CD8-positive, alpha-beta memory T cell (primary cell): ENCODE data around the gene P2RX6. TPM values are rescaled to one million over a fixed set of nuclear protein-coding genes. Genes with fewer than 3 reads are reported as not detected.
A peak's percentile ranks its signal among the peaks of the same experiment; 100 is the strongest.

Experiments
- CTCF ChIA-PET: fragments of 350-600 bp; sonication (Branson Sonifier 250); formaldehyde crosslinking; loops from one replicate; lab custom pipeline; 2021; ENCODE audit warnings: antibody characterized with exemption; lab: Charles Lee
- POLR2A ChIA-PET: fragments of 350-600 bp; sonication (Branson Sonifier 250); formaldehyde crosslinking; loops from one replicate; lab custom pipeline; 2021; ENCODE audit warnings: antibody characterized with exemption; lab: Charles Lee
- DNase-seq, 5 donors: peaks; one replicate each; pipeline versions ENCODE4 v3.0.0 to v3.0.0-alpha.2; 2020 to 2022; ENCODE audit warnings: mixed read lengths in 1 of 5
- H3K27ac ChIP-seq: one replicate; pipeline ENCODE4 v1.7.0; 2013; ENCODE audit warnings: low read depth, mild to moderate bottlenecking, low read length, moderate library complexity
- H3K27me3 ChIP-seq: 2 replicates; pipeline ENCODE4 v1.7.0; 2013; ENCODE audit warnings: low read length, mild to moderate bottlenecking; ENCODE audit not compliant: insufficient read depth, poor library complexity, severe bottlenecking
- H3K36me3 ChIP-seq: 2 replicates; pipeline ENCODE4 v1.7.0; 2013; ENCODE audit warnings: mild to moderate bottlenecking, low read length, moderate library complexity; ENCODE audit not compliant: insufficient read depth
- H3K4me1 ChIP-seq: 2 replicates; pipeline ENCODE4 v1.7.0; 2013; ENCODE audit warnings: mild to moderate bottlenecking, low read length, moderate library complexity; ENCODE audit not compliant: insufficient read depth
- H3K4me3 ChIP-seq: 2 replicates; pipeline ENCODE4 v1.7.0; 2013; ENCODE audit warnings: mild to moderate bottlenecking, low read length
- H3K9me3 ChIP-seq: 2 replicates; pipeline ENCODE4 v1.7.0; 2013; ENCODE audit warnings: mild to moderate bottlenecking, low read length
- H3K27ac Mint-ChIP-seq, 8 donors: one replicate each; pipeline ENCODE4 v1.8.0; 2020 to 2021; ENCODE audit warnings: mixed read lengths in 8 of 8, mild to moderate bottlenecking in 6 of 8, inconsistent platforms in 3 of 8, moderate library complexity in 3 of 8
- H3K27me3 Mint-ChIP-seq, 2 donors: one replicate each; pipeline ENCODE4 v1.8.0; 2020 to 2021; ENCODE audit warnings: mixed read lengths in 2 of 2, mild to moderate bottlenecking in 1 of 2, moderate library complexity in 1 of 2
- H3K36me3 Mint-ChIP-seq, 3 donors: one replicate each; pipeline ENCODE4 v1.8.0; 2020 to 2021; ENCODE audit warnings: mixed read lengths in 3 of 3, inconsistent platforms in 1 of 3, mild to moderate bottlenecking in 1 of 3
- H3K4me1 Mint-ChIP-seq, 3 donors: one replicate each; pipeline ENCODE4 v1.8.0; 2020 to 2021; ENCODE audit warnings: mixed read lengths in 3 of 3, inconsistent platforms in 1 of 3, mild to moderate bottlenecking in 1 of 3
- H3K4me3 Mint-ChIP-seq, 7 donors: one replicate each; pipeline ENCODE4 v1.8.0; 2020 to 2021; ENCODE audit warnings: mixed read lengths in 7 of 7, mild to moderate bottlenecking in 6 of 7, moderate library complexity in 4 of 7, inconsistent platforms in 2 of 7
- H3K9me3 Mint-ChIP-seq, 5 donors: one replicate each; pipeline ENCODE4 v1.8.0; 2020 to 2022; ENCODE audit warnings: mixed read lengths in 5 of 5, mild to moderate bottlenecking in 3 of 5, moderate library complexity in 2 of 5, inconsistent platforms in 1 of 5
- polyA plus RNA-seq: library from polyadenylated mRNA; unstranded; fragments of 300-500 nt; fragmentation: Illumina TruSeq; gene quantifications from one replicate; pipeline ENCODE4 v1.2.3, GENCODE V29; 2021
- total RNA-seq, 2 experiments: library from RNA; stranded (reverse); gene quantifications; one replicate each; pipeline ENCODE4 v1.2.3, GENCODE V29; 2021

Gene P2RX6
- total and polyA plus RNA-seq, 3 experiments from 2014 or later: 0.24 to 0.35 (median 0.33) TPM

DNA sequence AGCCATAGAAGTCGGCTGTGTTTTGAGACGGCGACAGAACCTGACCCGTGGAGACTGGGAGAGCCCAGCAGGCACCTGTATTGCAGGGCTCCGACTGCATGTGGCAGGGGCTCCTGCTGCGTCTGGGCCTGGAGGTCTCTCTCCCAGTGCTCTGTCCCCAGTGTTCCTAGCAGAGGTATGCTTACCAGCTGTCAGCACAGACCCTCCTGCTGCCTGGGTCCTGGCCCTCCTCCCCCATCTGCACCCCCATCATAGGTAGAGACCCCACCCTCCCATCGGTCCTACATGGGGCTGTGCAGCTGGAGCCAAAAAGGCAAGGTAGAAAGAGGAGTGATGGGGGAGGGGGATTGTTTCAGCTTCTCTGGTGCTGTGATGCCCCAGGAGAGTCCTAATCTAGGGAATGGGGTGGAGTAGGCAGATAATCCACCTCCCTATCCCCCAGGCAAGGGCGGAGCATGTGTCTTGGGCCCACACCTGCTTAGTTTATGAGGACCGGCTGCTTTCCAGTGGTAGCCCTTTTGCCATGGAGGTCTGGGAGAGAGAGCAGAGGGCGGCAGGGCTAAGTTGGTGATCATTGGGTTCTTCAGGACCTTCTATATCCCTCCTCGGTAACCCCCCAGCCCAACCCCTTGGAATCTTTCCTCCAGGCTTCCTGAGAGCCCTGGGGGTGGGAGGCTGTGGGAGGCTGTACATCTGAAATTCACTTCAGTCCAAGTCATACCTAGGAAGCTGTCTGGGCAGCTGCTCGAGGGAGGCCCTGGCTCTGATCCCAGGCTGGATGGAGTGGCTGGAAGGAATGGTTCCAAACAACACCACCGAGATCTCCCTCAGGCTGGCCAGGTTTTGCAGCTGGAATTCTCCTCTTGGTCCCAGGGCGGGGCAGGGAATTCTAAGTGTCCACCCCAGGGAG lies 12.1 kb downstream of the P2RX6 start:
- no peak for DNase-seq
- CTCF ChIA-PET: no interaction called here

DNA sequence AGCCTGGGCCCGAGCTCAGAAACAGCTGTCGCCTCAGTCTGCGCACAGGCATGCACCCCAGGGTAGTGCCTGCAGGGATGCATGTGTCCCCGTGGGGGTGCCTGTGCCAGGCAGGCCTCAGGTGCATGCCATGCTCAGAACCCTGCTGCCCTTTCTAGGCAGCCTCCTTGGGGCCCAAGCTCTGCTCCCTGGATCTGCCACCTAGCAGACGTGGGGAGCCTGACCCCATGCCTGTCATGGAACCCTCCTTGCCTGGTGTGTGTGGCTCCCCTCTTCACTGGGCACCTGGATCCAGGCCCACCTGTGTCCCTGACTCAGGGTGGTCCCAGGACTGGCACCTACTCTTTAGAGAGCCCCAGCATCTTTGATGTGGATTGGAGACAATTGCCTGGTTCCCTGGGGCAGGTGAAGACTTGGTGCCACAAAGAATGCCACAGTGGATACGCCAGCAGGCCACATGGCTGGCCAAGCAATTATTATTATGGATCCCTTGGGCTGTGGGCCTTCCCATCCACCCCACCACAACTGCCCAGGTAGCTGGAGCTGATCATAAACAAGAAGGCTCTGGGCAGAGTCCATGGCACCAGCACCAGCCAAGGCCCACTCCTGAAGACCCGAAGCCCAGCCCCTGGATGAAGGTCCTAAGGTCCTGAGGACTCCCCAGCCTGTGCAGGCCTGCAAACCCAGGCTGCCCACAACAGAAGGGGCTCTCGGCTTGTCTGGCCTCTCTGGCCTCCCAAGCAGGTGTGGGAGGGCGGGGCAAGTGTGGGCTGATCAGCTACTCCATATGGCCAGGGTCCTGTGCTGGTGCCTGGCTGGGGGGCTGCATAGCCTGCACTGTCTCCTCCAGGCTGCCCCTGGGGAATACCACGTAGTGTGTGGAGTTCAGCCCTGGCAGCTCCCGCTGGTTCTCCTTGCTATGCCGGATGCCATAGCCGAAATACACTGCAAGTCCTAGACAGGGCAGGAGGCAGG lies 13.6 kb downstream of the P2RX6 start:
- Histone ChIP-seq H3K4me1 (peaks cover 12% of the 10 kb centered on the region), H3K27me3 (peaks cover 18% of the 10 kb centered on the region), H3K27ac (no peak overlapping the region), H3K9me3 (no peaks in the 10 kb centered on the region), H3K36me3 (no peaks in the 10 kb centered on the region), H3K4me3 (no peak overlapping the region)
- Mint-ChIP-seq H3K27me3 (peaks cover 23 to 25% of the 10 kb centered on the region in 2 donors), H3K4me3 (no peak overlapping the region), H3K4me1 (peaks cover 11 to 35% (median 12%) of the 10 kb centered on the region in 3 donors), H3K27ac (no peak overlapping the region), H3K36me3 (no peaks in the 10 kb centered on the region), H3K9me3 (no peaks in the 10 kb centered on the region)
- ChIA-PET POLR2A (no interaction called here), CTCF (no interaction called here)
- DNase-seq: no peak

More for the DNA sequence above, 12.1 kb downstream of the P2RX6 start:
- H3K27me3 ChIP-seq: peaks cover 11% of the 10 kb centered on the region
- peaks cover 12% of the 10 kb centered on the region for H3K4me1 ChIP-seq
- Mint-ChIP-seq H3K27ac (peak overlapping the region in 1 of 8 donors; percentile 82), H3K4me1 (peaks cover 11 to 29% (median 12%) of the 10 kb centered on the region in 3 donors), H3K36me3 (no peaks in the 10 kb centered on the region), H3K4me3 (no peak overlapping the region), H3K9me3 (no peaks in the 10 kb centered on the region), H3K27me3 (peaks cover 23% of the 10 kb centered on the region in 2 donors)
- no peaks in the 10 kb centered on the region for H3K36me3 ChIP-seq
- POLR2A ChIA-PET: no interaction called here
- H3K9me3 ChIP-seq: no peaks in the 10 kb centered on the region
- H3K27ac ChIP-seq: no peak overlapping the region
- no peak overlapping the region for H3K4me3 ChIP-seq

DNA sequence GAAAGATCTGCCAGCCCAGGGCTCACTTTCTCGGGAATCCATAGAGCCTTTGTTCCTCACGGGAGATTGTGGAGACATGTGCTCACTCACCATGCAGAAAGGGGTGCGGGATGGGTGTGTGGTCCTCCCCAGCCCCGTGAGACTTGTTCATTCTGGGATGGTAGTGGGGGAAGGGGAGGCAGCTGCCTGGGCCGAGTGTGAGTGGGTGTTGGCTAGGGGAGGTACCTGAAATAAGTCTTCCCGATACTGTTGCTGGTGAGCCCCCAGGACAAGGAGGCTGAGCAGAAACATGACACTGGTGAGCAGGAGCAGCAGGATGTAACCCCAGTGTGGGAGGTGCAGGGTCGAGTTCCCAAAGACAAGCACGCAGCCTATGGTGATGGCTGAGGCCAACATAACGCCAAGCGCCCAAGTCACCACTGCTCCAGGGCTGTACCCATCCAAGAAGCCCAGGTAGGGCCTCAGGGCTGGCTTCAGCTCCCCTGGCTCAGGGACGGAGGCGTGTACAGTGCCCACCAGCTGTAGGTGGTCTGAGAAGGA lies 14.6 kb downstream of the P2RX6 start:
- H3K9me3 Mint-ChIP-seq: no peaks in the 10 kb centered on the region
- no peaks in the 10 kb centered on the region for H3K9me3 ChIP-seq
- no peaks in the 10 kb centered on the region for H3K36me3 ChIP-seq
- no peak overlapping the region for H3K4me3 ChIP-seq
- H3K4me3 Mint-ChIP-seq: no peak overlapping the region
- H3K27me3 Mint-ChIP-seq: peaks cover 27 to 28% of the 10 kb centered on the region in 2 donors
- peaks cover 18% of the 10 kb centered on the region for H3K27me3 ChIP-seq
- no peaks in the 10 kb centered on the region for H3K36me3 Mint-ChIP-seq
- no peak for DNase-seq
- CTCF ChIA-PET: no interaction called here
- POLR2A ChIA-PET: no interaction called here
- no peak overlapping the region for H3K27ac Mint-ChIP-seq
- peaks cover 12% of the 10 kb centered on the region for H3K4me1 ChIP-seq
- peaks cover 11 to 35% (median 12%) of the 10 kb centered on the region in 3 donors for H3K4me1 Mint-ChIP-seq
- no peak overlapping the region for H3K27ac ChIP-seq

DNA sequence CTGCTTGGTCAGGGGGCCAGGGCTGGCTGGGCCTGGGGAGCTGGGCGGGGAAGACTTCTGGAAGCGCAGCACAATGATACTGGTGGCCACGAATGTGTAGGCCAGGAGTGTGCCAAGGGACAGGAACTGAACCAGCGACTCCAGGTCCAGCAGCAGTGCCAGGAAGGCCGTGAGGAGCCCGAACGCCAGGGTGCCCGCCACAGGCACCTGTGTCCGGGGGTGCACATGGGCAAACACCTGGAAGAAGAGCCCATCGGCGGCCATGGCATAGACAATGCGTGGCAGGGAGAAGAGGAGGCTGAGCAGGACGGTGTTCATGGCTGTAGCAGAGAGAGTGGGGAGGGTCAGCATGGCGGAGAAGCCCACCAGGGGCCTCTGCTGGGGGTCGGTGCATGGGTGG lies 15.1 kb downstream of the P2RX6 start:
- CTCF ChIA-PET: no interaction called here
- H3K4me1 Mint-ChIP-seq: peaks cover 9 to 33% (median 10%) of the 10 kb centered on the region in 3 donors
- H3K27me3 ChIP-seq: peaks cover 18% of the 10 kb centered on the region

DNA sequence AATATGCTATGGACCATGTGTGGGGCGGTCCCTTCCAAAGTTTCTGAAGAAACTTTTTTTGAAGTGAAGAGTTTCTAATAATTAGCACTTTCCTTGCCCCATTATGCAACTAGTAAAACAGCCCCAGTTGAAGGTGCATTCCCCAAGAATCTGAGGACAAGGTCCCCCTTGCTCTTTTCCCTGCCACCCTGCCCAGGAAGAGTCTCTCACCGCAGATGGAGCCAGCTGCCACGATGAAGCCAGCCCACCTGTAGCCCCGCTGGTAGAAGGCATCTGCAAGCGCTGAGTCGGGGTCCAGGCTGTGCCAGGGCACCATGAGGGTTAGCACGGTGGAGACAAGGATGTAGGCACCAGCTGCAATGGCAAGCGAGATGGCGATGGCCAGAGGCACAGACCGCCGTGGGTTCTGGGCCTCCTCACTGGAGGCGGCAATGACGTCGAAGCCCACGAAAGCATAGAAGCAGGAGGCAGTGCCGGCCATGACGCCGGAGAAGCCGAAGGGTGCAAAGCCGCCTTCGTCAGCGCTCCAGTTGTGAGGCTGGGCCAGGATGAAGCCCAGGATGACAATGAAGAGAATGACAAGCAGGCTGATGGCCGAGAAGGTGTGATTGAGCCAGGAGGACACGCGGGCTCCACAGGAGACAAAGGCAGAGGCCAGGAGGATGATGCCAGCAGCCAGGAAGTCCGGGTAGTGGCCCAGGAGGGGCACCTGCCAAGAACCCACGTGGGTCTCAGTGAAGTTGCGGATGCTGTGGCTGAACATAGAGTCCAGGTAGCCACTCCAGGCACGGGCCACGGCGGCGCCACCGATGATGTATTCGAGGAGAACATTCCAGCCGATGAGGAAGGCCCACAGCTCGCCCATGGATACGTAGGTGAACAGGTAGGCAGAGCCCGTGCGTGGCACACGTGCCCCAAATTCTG lies 15.9 kb downstream of the P2RX6 start:
- Histone ChIP-seq H3K27ac (no peak overlapping the region), H3K36me3 (no peaks in the 10 kb centered on the region), H3K27me3 (peaks cover 18% of the 10 kb centered on the region), H3K4me1 (peaks cover 2% of the 10 kb centered on the region), H3K4me3 (no peak overlapping the region), H3K9me3 (no peaks in the 10 kb centered on the region)
- DNase-seq: no peak
- H3K27ac Mint-ChIP-seq: peak overlapping the region in 2 of 8 donors; percentile 19 to 61
- ChIA-PET POLR2A (no interaction called here), CTCF (no interaction called here)
- peaks cover 3 to 24% (median 4%) of the 10 kb centered on the region in 3 donors for H3K4me1 Mint-ChIP-seq
- H3K9me3 Mint-ChIP-seq: no peaks in the 10 kb centered on the region
- H3K4me3 Mint-ChIP-seq: peak overlapping the region in 3 of 7 donors; percentile 32 to 60 (median 52)
- no peaks in the 10 kb centered on the region for H3K36me3 Mint-ChIP-seq
- peaks cover 27 to 32% of the 10 kb centered on the region in 2 donors for H3K27me3 Mint-ChIP-seq

More for the DNA sequence above, 15.1 kb downstream of the P2RX6 start:
- H3K27ac Mint-ChIP-seq: no peak overlapping the region
- Histone ChIP-seq H3K36me3 (no peaks in the 10 kb centered on the region), H3K27ac (no peak overlapping the region), H3K4me3 (no peak overlapping the region), H3K9me3 (no peaks in the 10 kb centered on the region), H3K4me1 (peaks cover 11% of the 10 kb centered on the region)
- POLR2A ChIA-PET: no interaction called here
- no peaks in the 10 kb centered on the region for H3K36me3 Mint-ChIP-seq
- H3K4me3 Mint-ChIP-seq: peak overlapping the region in 1 of 7 donors; percentile 8
- no peak for DNase-seq
- H3K9me3 Mint-ChIP-seq: no peaks in the 10 kb centered on the region
- H3K27me3 Mint-ChIP-seq: peaks cover 27 to 30% of the 10 kb centered on the region in 2 donors

- H3K36me3 Mint-ChIP-seq: no peaks in the 10 kb centered on the region
- H3K4me1 Mint-ChIP-seq: peaks cover 3 to 21% (median 4%) of the 10 kb centered on the region in 3 donors
- H3K9me3 Mint-ChIP-seq: no peaks in the 10 kb centered on the region
- ChIA-PET POLR2A (no interaction called here), CTCF (no interaction called here)
- H3K4me3 Mint-ChIP-seq: peak overlapping the region in 2 of 7 donors; percentile 23 to 68
- H3K4me1 ChIP-seq: no peaks in the 10 kb centered on the region
- H3K9me3 ChIP-seq: no peaks in the 10 kb centered on the region
- no peaks in the 10 kb centered on the region for H3K36me3 ChIP-seq
- DNase-seq: no peak
- H3K27ac Mint-ChIP-seq: no peak overlapping the region
- peaks cover 32 to 36% of the 10 kb centered on the region in 2 donors for H3K27me3 Mint-ChIP-seq
- no peak overlapping the region for H3K27ac ChIP-seq
- peaks cover 18% of the 10 kb centered on the region for H3K27me3 ChIP-seq
- H3K4me3 ChIP-seq: no peak overlapping the region
Measured at GRCh38 chr22:21031545-21032036, 16.6 kb downstream of the P2RX6 start.
